GM18520 (cell line): ENCODE data around the gene RBP3.

ENCODE experiments used
- ATAC-seq: cut with Tn5 transposase; IDR thresholded peaks from one replicate; pipeline ENCODE4 v1.9.1; 2021; ENCODE audit not compliant: unreplicated experiment

The RBP3 gene

GRCh38 chr10:47356708-47357107 lies 8.5 kb downstream of the RBP3 start:
- ATAC-seq: no peak

- no peak for ATAC-seq
Observed at GRCh38 chr10:47357131-47357582, 9.0 kb downstream of the RBP3 start.

GRCh38 chr10:47357911-47358310 lies 9.7 kb downstream of the RBP3 start:
- no peak for ATAC-seq

DNA sequence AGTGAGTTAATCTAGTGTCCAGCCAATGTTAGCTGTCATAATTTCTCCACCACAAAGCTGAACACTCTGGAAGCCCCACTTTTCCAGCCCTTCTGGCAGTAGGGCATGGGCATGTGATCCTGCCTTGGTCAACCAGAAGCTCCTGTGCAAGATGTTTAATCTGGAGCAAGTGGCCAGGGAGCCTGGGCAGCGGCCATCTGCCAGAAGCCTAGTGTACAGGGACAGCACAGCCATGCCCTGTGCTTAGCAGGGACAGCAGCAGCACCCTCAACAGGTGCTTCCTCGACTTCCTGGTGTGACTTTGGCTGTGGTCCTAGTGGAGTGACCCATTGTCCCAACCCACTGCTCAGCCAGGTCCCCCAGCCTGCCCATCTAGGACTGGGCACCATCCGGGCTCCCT lies 10.3 kb downstream of the RBP3 start:
- ATAC-seq: no peak

- no peak for ATAC-seq
Observed at GRCh38 chr10:47359101-47359500, 10.9 kb downstream of the RBP3 start.

DNA sequence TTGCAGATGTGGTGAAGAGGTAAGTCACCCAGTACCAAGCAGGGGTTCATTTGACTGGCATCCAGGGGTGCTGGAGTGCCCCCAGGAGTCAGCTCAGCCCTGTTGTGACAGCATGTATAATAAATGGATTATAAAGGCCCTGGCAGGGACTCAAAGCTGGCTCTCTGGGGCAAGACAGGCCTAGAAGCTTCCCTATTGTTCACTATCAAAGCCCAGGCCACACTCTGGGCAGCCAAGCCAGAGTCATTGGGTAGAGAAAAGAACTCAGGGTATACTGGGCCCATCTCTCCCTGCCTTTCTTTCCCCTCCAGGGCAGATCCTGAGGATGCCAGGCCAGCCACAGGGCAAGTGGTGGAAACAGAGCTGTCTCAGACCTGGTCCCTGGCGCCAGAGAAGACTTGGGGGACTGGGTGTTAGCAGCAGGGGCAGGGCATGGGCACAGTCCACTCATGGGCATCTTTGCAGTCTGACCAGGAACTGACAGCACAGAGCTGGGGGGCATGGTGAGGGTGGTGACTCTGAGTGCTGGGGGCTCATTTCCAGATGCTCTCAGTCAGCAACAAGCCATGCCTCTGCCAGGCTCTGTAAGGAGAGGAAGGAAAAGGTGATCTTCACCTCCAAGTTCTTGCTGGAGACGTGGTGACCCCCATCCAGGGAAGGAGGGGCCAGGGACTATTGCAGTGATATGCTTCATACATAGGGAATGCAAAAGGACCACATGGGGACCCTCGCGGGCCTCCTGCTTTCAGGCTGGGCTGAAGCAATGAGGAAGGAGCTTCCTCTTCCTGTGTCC lies 11.7 kb downstream of the RBP3 start:
- no peak for ATAC-seq

- no peak for ATAC-seq
Observed at GRCh38 chr10:47360419-47361040, 12.4 kb downstream of the RBP3 start.

GRCh38 chr10:47361293-47361692 lies 13.1 kb downstream of the RBP3 start:
- no peak for ATAC-seq

GRCh38 chr10:47362199-47362598 lies 14.0 kb downstream of the RBP3 start:
- no peak for ATAC-seq

GRCh38 chr10:47363781-47364180 lies 15.6 kb downstream of the RBP3 start:
- no peak for ATAC-seq

GRCh38 chr10:47364366-47364765 lies 16.2 kb downstream of the RBP3 start:
- no peak for ATAC-seq

DNA sequence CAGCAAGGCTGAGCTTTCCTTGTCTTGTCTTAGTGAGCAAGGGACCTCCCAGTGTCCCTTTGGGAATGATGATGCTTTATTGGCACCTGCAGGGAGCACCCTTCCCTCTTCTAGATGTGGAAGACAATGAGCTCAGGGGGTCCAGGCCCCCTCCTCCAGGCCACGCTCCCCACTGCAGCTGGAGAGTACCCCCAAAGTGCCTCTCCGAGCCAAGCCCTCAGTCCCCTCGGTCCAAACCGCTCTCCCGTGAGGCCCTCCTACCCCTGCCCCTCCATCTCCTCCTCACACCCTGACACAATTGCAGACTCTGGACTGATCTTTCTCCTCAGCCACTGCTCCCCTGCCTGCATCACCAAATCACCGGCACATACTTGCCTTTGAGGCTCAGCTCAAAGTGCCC lies 16.7 kb downstream of the RBP3 start:
- no peak for ATAC-seq

DNA sequence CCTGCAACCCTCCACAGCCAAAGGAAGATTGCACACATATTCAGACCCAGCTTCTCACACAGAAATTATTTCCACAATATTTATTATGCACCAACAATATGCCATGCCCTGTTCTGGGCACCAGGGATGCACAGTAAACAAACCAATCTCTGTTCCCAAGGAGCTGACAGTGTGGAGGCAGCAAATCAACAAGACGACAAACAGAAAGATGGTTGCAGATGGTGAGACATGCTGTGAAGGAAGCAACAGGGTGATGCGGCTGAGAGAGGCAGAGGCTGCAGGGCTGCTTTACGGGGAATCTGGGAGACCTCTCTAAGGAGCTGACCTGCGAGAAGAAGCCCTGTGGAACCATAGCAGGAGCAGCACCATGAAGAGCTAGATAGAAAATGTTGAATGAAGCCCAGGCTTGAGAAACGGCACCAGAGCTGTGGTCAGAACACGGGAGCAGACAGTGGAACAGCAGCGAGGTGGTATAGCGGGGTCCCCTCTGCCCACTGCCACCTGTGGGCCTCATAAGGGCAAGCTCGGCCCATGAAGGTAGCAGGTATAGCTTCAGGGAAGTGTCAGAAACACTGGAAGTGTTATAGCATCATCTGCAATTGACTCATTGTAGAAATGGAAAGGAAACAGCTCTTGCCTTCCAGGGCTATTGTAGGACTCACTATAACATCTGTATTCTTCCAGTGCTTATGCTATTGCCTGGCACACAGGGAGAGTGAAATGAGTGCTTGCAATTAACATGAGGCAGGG lies 17.4 kb downstream of the RBP3 start:
- ATAC-seq: no peak

GRCh38 chr10:47366181-47366631 lies 18.0 kb downstream of the RBP3 start:
- ATAC-seq: no peak

GRCh38 chr10:47366731-47367460 lies 18.7 kb downstream of the RBP3 start:
- no peak for ATAC-seq

DNA sequence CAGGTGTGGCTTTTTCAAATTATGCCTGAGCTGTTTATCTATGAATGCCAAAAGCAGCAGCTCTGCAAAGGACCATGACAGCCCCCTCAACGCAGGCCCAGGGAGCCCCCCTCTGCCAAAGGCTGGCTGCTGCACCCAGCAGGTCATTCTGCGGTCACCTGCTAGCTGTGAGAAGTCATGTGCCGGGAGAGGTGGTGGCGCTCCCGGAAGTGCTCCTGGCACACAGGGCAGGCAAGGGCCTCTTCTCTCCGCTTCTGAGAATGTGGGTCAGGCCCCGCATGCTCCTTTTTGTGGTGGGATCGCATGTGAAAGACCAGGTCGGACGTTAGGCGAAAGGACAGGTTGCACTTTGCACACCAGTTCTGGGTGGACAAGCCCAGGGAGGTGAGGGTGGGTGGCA lies 19.5 kb downstream of the RBP3 start:
- no peak for ATAC-seq

GRCh38 chr10:47368431-47369180 lies 20.4 kb downstream of the RBP3 start:
- ATAC-seq: no peak

GRCh38 chr10:47369251-47369894 lies 21.2 kb downstream of the RBP3 start:
- no peak for ATAC-seq

DNA sequence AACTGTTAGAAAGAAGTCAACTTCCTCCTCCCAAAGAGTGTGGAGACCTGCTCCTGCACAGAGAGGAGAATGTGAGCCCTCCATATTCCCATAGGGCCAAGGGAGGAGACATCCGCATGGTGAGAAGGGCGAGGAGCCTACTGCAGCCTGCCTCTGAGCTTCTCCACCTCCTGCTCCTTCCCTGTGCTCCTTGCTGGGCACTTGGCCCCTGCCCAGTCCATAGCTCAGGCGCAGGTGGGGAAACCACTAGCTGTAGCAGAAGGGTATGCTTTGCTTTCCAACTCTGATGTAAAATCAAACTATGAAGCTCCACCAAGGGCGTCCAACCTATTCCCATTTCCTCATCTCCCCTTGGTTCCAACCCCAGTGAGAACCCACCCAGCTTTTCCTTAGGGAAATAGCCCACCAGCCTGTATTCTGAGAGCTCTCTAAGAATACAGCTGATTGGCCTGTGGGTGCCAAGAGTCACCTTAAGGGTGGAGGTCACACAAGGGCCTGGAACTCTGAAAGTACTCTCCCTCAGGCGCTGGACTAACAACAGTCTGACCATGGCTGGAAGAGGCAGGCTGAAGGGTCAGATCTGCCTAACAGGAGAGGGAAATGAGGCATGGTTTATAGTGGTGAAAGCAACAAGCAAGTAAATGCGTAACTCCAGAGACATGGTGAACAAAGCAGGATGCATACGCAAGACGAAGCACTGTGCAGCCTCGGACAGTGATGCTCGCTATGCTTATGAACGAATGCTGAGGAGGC lies 22.0 kb downstream of the RBP3 start:
- no peak for ATAC-seq
